ENCODE measurements around the gene ARFGEF2.

The ARFGEF2 gene

DNA sequence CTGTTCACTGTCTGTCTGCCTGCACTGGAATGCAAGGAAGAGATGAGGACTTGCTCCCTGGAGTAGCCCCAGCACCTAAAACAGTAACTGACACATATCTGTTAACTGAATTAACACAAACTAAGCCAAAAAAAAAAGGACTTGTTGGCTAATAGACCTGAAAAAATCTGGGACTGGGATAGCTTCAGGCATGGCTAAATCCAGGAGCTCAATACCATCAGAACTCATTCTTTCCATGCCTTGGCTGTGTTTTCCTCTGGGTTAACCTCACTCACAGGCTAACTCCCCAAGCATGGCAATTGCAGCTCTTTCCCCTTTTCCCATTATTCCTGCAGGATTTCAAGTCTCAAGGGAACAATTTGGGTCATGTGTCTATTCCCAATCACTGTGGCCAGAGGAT, 21.6 kb upstream of the ARFGEF2 start:
- no peak for DNase-seq

GRCh38 chr20:48901326-48901725, 20.2 kb upstream of the ARFGEF2 start:
- no peak for DNase-seq

- DNase-seq, result no peak
These were observed 17.8 kb upstream of the ARFGEF2 start for GRCh38 chr20:48903705-48904104.

DNA sequence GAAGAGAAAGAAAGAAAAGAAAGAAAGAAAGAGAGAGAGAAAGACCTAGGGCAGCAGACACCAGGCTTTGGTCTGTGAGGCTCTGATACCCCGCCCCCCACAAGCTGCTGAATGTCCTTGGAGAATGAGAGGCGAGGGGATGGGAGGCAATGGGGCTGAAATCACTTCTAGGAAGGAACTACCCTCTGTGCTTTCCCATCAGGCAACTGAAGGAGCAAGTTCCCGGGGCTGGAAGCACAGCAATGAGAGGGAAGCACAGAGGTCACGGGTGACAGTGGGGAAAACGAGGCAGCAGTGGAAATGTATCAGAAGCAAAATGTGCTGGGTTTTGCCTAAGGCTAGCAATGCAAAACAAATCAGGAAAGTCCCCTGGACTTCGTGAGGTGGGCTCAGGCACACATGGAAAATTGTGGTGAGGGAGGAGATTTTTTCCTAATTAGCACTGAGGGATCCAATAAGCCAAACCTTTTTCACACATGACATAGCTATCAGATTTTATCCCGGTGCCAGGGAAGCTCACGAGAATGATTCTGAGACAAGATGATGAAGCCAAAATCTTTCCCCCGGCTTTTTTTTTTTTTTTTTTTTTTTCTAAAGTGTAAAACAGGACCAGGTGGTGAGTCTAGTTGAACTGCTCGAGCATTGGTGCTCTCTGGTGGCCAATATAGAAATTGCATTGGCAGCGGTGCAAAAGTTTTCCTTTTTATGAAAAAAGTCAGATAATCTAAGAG, 16.8 kb upstream of the ARFGEF2 start:
- peak; percentile 65 for DNase-seq

- DNase-seq, result no peak
These were observed 16.2 kb upstream of the ARFGEF2 start for GRCh38 chr20:48905297-48905647.

GRCh38 chr20:48906221-48906877, 15.2 kb upstream of the ARFGEF2 start:
- DNase-seq, result no peak

DNA sequence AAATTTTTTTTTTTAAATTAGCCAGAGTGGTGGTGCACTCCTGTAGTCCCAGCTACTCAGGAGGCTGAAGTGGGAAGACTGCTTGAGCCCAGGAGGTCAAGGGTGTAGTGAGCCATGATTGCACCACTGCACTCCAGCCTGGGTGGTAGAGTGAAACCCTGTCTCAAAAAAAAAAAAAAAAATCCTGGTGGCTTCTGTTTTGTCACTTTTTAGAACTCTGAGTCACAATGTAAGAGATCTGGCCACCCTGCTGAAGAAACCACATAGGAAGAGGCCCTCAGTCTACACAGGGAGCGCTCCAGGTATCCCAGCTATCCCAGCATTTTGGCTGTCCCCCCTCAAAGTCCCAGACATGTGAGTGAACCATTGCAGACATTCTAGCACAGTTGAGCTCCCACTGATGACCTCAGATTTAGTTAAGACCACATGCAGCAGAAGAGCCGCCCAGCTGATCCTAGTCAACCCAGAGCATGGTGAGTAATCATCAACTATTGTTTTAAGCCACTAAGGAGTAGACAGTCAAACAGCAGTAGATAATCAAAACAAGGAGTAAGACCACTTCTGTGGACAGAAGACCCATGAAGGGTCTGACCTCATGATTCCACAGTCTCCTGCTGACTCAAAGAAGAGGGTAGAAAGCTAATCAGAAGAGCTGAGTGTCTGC, 12.7 kb upstream of the ARFGEF2 start:
- no peak for DNase-seq

GRCh38 chr20:48909910-48910309, 11.6 kb upstream of the ARFGEF2 start:
- no peak for DNase-seq

DNA sequence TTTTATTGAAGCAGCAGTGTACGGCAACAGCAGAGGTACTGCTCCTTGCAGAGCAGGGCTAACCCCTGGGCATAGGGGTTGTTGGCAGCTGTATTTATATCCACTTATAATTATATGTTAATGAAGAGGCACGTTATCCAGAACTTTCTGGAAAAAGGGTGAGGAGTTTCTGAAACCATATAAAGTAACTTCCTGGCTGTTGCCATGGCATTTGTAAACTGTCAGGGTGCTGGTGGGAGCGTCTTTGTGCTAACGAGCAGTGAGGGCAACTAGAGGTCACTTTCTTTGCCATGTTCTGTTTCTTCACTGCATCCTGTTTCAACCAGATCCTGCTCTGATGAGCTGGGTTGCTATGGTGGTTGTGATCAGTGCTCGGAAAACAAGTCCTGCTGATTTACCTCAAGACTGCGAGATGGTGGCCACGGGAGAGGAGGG, 11.1 kb upstream of the ARFGEF2 start:
- peak; percentile 31 for DNase-seq

GRCh38 chr20:48912065-48912464, 9.4 kb upstream of the ARFGEF2 start:
- no peak for DNase-seq

DNA sequence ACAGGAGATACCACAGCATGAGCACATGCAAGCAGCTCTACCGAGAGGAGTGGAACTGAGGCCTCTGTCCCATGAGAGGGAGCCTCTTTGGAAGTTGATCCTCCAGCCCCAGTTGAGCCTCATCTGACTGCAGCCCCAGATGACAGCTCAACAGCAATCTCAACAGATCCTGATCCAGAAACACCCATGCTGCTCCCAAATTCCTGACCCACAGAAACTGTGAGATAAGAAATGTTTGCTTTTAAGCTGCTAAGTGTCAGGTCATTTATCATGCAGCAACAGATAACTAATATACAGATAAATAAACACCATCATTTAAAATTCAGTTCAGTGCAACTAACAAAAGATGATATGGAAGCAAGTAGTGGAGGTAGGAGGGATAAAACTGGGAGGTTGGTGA, 4.8 kb upstream of the ARFGEF2 start:
- no peak for DNase-seq

GRCh38 chr20:48919336-48919881, 2.1 kb upstream of the ARFGEF2 start:
- DNase-seq, result no peak

DNA sequence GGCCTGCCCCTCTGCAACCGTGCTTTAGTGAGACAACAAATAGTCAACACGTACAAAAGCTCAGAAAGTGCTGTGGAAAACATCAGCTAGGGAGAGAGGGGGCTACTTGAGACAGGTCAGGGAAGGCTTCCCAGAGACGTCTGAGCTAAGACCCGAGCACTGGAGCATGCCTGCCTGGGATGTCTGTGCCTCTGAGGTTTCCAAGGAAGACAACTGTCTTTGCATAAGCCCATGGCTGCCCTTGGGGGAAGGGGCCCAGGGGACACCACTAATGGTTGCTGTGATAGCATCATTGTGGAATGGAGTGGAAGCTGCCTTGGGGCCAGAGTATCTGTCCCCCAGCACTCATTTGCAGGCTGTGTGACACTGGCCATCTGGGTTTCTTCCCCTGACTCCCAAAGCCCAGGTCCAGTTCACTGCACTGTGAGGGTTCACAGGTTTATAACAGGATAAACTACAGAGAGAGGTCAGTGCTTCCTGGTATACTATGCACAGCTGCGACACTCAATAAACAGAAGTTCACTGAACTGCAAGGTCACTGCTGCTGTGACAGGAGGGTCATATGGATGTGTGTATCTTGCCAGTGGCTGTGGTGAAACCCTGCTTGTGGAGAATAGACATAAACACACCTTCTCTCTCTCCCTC, 1.5 kb upstream of the ARFGEF2 start:
- no peak for DNase-seq

GRCh38 chr20:48920527-48921167, 864 bp upstream of the ARFGEF2 start:
- DNase-seq, result no peak

DNA sequence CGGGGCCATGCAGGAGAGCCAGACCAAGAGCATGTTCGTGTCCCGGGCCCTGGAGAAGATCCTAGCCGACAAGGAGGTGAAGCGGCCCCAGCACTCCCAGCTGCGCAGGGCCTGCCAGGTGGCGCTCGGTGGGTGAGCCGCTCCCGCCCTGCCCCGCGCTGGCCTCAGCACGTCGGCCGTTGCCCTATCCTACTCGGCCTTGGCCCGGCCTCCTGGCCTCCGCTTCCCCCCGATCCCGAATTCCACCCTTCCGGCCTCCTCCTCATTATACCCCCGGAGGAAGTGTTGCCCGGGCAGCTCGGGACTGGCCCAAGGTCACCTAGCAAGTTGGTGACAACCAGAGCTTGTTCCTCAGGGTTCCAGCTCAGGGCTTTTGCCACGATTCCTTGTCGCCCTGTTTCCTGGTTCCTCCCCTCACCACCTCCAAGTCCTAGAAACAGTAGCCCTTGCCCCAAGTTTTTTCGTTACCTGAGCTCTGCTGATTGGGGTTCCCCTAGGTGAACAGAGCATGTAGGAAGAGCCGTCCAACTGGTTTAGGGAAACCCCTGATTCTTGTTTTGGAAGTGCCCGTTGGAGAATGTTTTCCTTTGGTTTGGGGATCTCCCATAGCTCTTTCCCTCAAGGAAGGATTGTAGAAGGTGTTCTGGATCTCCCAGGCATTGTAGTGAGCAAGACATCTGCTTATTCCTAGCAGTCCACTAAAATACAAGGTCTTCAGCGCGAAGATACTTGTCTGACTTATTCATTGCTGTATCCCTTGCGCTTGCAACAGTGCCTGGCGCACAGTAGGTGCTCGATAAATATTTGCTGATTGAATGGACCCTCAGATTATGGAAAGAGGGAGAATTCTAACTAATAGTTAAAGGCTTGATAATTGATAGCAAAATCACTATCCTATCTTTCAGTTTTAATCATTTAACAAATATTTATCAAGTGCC, 641 bp downstream of the ARFGEF2 start:
- DNase-seq, result peak; percentile 78

- DNase-seq, result no peak
These were observed 1.7 kb downstream of the ARFGEF2 start for GRCh38 chr20:48923149-48923718.

DNA sequence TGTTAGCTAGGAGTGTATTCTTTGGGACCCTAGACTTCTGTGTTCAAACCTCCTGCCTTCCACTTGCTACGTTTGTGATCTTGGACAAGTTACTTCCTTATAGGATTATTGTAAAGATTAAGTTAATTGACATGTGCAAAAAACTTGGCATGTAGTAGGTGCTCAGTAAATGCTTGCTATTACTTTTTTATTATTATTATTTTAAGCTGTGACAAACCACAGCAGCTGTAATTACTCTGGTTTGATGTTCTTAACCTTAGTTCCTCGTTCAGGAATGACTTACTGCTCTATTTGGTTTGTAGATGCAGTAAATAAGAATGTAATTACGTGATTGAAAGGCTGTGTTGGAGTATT, 3.2 kb downstream of the ARFGEF2 start:
- DNase-seq, result no peak

- DNase-seq, result no peak
These were observed 4.8 kb downstream of the ARFGEF2 start for GRCh38 chr20:48926267-48926666.

DNA sequence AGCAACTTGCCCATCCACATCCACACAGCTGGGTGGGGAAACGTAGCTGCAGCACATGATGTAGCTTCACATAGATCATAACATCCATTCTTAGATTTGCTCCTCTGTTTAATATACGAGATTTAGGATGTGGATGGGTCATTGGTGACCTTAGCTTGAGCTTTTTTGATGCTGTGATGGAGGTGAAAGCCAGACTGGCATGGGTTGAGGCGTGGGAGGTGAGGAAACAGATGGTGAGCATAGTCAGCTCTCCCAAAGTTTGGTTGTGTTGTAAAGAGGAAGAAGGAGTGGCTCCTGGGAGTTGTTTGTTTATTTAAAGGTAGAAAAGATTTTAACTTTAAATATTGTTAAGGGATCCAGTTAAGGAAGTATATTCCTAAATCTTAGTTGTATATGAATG, 5.3 kb downstream of the ARFGEF2 start:
- DNase-seq, result no peak

DNA sequence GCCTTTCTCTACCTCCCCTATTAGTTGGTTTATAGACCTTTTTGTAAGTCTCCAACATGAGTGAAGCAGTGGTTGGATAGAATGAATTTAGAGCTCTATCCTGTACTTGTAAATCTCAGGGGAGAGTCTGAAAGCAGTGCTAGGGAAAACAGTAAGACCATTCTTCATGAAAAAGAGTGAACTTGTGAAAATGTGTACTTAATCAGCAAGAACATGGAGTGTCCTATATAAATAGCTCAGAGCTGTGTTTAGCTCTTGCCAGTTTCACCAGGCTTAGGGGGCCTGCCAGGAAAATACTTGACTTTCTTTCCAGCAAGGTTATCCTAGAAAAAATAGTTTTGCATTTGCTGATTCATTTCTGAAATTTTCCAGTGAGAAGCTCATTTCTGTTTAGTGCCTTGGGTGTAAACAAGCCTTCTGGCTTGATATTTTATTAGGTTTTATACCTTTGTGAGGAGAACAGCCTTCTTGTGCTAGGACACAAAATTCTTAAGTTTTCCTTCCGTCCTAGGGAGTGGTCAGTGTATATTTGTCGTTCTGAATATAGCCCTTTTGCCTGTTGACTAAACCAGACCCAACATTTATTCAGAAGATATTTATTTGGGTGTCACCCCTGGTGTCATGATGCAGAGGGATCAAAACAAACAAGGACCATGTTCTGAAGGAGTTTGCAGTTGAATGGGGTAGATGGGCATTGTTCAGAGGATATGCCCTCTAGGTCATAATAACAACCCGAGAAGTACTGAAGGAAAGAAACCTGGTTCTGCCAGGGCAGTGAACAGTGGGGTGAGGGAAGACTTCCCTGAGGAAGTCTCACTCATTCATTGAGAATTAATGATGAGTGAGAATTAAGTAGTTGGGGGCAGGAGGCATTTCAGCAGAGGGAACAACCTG, 7.6 kb downstream of the ARFGEF2 start:
- no peak for DNase-seq

All from NCI-H146 (cell line).